GM18951 (cell line): Measurements from ENCODE around the gene NXN.
"Not testable (repeated sequence)": the region's sequence is repeated elsewhere in the genome, so short reads cannot be mapped to it uniquely, and the experiment has no call there.

Experiments used
- POLR2A ChIP-seq: IDR thresholded peaks from 4 replicates; pipeline ENCODE4 v1.6.1; 2011; ENCODE audit warnings: mild to moderate bottlenecking; ENCODE audit not compliant: insufficient read length, insufficient read depth; ENCODE audit errors: extremely low read depth
- in situ Hi-C: fragments of 300-500 bp; cut with MboI; formaldehyde crosslinking; loops from one replicate; pipeline ENCODE4 v1.12.0; 2022; ENCODE audit warnings: low sequenced_read_pairs, mixed read lengths, inconsistent platforms; ENCODE audit not compliant: unreplicated experiment

The NXN gene

DNA sequence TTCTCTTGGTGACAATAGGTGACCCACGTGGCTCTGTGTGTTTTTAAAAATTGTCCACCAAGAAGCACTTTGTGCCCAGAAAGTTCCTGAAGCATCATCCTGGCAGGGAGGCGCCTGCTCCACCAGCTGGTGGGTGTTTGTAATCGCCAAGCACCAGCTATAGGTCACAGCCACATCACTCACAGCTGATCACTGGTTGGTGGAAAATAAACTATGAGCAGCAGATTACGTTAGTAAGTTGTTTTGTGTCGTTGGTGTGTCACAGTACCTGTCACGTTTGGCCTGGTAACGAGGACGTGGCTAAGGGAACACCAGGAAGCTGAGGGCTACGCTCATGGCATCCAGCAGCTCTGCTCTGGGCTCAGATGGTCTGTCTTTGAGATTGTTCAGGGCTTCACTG is 187.3 kb downstream of the NXN start:
- no peak for TF ChIP-seq POLR2A
- in situ Hi-C loops = no loop called here

DNA sequence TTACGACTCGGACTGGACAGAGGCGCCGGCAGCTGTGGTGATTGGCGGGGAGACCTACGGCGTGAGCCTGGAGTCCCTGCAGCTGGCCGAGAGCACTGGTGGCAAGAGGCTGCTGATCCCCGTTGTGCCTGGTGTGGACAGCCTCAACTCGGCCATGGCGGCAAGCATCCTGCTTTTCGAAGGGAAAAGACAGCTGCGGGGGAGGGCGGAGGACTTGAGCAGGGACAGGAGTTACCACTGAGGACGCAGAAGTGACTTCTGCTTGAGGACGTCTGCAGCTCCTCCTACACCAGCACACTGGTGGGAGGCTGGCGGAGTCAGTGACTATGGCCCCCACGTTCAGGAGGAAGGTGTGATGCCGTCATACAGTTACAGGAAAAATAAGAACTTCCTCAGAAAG is 187.7 kb downstream of the NXN start:
- in situ Hi-C loops = no loop called here
- no peak for TF ChIP-seq POLR2A

DNA sequence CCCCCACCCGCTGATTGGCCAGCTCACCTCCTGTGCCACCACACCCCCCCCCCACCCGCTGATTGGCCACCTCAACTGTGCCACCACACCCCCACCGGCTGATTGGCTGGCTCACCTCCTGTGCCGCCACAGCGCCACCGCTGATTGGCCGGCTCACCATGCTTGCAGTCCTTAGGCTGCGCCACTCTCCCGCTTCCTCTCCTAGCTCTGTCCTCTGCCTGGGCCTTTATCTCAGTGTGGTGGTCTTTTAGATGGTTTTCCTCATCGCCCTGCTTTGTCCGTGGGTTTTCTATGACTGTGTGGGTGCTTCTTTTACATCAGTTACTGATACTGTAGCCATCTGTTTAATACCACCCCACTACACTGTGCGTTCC is 188.7 kb downstream of the NXN start:
- in situ Hi-C loops = not testable (repeated sequence)

DNA sequence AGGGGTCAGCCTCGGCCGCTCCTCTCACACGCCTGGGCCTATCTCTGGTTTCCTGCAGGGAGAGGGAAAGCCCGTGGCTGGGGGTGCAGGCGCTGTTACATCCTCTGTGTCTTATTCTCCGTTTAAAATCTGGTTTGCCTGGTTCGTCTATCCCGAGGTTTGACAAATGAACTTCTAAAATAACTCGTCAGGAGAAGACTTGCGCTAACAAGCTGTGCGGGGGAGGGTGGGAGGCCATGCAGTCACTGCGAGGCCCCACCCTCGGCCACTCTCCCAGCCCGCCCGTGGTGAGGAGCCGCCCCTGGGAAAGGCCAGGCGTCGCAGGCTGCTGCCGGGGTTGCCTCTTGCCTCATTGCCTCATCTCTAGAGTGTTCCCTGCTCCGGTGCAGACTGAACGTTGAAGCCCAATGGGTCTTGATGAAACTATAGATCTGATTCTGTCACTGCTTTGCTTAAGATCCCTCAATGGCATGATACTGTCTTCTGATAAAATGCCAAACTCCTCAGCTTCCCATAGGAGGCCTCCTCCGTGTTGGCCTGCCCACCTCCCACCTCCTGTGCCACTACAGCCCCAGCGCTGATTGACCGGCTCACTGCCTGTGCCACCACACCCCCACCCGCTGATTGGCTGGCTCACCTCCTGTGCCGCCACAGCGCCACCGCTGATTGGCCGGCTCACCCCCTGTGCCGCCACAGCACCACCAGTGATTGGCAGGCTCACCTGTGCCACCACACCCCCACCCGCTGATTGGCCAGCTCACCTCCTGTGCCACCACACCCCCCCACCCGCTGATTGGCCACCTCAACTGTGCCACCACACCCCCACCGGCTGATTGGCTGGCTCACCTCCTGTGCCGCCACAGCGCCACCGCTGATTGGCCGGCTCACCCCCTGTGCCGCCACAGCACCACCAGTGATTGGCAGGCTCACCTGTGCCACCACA is 189.4 kb downstream of the NXN start:
- in situ Hi-C loops = loop anchor here (5.0 kb wide), 1 partner anchor 197 kb away; no protein-coding TSS in a partner anchor

DNA sequence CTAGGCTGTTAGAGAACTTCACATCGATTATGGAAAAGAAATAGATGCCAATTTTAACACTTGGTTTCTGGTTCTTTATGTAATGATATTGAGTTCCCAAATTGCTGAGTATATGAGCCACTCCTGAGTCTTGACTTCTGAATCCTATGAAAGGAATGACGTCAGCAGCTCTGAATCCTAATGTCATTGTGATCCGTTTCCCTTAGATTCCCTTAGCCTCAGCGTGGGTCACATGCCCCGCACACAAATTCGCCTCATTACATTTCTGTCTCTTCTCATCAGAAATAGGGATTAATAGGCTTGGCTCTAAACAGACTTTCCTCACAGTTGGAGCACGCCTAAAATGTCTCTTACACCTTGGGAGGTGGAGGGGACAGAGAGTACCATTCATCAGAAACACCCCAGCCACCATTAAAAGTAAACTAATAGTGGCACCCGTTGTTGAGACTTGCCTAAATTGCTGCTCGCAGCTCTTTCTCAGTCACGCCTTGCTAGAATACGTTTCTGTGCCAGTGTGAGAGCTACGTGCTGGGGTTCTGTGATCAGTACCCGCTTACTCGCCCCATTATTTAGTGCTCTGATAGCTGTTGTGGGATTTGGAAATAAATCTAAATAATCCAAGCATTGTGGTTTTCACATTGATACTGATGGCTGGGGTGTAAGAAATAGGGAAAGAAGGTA is 190.3 kb downstream of the NXN start:
- TF ChIP-seq POLR2A = no peak
- in situ Hi-C loops = loop anchor here (5.0 kb wide), 1 partner anchor 198 kb away; no protein-coding TSS in a partner anchor

DNA sequence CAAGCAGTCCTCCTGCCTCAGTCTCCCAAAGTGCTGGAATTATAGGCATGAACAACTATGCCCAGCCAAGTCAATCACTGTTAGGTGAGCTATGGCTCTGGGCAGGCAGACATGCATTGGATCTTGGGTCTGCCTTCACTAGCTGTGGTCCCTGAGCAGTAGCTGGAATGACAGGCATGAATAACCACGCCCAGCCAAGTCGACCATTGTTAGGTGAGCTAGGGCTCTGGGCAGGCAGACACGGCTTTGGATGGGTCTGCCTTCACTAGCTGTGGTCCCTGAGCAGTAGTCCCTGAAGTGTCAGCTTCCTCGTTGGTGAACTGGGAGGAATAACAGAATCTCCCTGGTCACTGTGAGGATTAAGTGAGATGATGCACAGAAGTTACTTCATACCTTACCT is 191.0 kb downstream of the NXN start:
- in situ Hi-C loops = loop anchor here (5.0 kb wide), 1 partner anchor 199 kb away; no protein-coding TSS in a partner anchor
- TF ChIP-seq POLR2A = no peak

DNA sequence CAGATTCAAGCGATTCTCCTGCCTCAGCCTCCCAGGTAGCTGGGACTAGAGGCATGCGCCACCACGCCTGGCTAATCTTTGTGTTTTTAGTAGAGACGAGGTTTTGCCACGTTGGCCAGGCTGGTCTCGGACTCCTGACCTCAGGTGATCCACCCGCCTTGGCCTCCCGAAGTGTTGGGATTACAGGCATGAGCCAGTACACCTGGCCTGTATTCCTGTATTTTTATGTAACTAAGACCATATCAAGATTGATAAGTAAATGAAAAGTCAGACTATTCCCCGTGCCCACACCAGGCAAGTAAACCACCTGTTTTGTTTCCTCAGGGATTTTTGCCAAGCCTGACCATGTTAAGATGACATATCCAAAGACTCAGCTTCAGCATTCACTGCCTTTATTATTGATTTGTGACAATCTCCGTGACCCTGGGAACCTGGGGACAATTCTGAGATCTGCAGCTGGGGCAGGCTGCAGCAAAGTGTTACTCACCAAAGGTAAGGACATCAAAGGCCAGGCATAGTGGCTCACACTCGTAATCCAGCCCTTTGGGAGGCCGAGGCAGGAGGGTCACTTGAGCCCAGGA is 191.8 kb downstream of the NXN start:
- no peak for TF ChIP-seq POLR2A
- in situ Hi-C loops = loop anchor here (5.0 kb wide), 1 partner anchor 200 kb away; no protein-coding TSS in a partner anchor

DNA sequence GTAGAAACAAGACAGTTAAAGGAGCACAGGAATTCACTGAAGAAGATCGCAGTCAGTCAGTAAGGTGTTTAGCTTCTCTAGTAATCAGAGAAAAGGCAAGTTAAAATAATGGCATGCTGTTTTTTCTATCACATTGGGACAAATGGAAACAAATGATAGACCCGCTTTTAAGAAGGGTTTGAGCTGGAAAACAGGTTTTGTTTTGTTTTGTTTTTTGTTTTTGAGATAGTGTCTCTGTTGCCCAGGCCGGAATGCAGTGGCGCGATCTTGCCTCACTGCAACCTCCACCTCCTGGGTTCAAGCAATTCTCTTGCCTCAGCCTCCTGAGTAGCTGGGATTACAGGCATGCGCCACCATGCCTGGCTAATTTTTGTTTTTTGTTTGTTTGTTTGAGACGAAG is 193.7 kb downstream of the NXN start:
- in situ Hi-C loops = loop anchor here (5.0 kb wide), 1 partner anchor 201 kb away; no protein-coding TSS in a partner anchor

DNA sequence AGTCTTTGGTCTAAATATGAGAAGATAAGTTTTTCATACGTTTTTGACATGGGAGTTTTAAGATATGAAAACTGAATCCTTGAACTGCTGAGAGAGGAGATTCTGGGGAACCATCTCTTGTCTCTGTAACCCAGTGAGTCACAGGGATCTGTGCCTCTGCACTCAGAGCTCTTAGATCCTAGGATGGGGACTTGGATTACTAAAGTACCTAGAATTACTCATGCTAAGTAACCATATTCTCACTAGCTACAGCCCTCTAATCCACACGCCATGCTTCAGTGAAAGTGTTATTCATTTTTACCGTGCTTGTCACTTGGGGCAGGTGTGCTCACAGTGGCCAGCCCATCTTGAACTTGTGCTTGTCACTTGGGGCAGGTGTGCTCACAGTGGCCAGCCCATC is 195.4 kb downstream of the NXN start:
- no peak for TF ChIP-seq POLR2A
- in situ Hi-C loops = no loop called here

DNA sequence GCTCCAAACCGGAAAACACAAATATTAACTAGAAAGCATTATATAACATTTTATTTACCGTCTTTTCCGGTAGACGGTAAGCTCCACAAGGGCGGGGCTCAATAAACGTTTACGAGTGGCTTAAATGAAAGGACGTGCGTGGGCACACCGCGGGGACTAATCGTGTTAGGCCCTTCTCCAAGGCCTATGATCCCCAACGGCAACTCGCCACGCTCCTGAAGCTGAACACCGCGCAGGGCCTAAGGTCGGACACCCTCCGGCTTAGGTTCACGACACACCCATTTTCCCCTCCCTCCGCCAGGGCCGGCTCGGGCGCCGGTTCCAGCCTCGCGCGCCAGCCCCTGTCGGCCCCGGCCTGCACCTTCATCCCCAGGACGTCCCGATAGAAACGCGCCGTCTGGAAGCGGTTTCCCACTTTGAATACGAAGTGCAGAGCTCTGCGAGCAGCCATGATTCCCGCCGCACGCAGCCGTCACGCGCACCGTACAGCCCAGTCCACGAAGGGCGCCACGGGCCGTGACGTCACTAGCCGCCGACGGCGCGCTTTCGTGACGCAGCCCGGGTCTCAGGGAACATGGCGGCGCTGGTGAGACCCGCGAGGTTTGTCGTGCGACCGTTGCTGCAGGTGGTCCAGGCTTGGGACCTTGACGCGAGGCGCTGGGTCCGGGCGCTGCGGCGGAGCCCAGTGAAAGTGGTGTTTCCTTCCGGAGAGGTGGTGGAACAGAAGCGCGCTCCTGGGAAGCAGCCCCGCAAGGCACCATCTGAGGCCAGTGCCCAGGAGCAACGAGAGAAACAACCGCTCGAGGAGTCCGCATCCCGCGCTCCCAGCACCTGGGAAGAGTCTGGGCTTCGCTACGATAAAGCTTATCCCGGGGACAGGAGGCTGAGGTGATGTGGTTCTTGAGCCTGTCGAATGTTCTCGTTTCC is 197.5 kb downstream of the NXN start, which contains the start of the genes GLOD4 and MRM3:
Gene GLOD4 (minus strand): TSS at position 476 of the 927 bp plus-strand sequence. CDS start 25 bp downstream, at position 451.
Gene MRM3 (plus strand): TSS at position 549 of the 927 bp plus-strand sequence. CDS start 26 bp downstream, at position 575.
- TF ChIP-seq POLR2A = peak; percentile 91
- in situ Hi-C loops = no loop called here

DNA sequence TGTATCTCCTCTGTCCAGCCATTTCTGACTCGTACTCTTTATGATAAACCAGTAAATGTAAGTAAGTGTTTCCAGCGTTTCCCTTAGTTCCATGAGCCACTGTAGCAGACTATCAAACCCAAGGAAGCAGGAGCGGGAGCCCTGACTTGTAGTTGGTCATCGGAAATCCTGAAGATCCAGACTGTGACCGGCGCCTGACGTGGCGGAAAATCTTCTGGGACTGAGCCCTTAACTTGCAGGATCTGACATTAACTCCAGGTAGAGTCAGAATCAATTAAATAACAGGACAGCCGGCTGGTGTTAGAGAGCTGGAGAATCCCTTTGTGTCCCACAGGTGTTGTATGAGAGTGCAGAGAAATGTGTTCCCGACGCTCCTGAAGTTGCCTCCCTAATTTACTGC is 201.5 kb downstream of the NXN start:
- in situ Hi-C loops = no loop called here
- TF ChIP-seq POLR2A = no peak

DNA sequence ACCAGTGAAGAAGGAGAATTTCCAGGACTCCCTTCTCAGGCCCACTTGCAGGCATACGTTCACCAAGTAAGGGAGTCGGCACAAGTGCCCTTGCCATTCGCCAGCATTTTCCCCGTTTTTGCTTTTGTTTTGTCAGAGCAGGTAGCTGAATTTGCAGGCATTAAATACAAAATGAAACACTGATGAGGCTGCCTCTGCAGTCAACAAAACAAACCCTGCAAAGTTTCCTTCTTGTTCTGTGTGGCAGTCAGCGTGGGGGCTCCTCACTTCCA is 205.3 kb downstream of the NXN start:
- TF ChIP-seq POLR2A = no peak
- in situ Hi-C loops = no loop called here

DNA sequence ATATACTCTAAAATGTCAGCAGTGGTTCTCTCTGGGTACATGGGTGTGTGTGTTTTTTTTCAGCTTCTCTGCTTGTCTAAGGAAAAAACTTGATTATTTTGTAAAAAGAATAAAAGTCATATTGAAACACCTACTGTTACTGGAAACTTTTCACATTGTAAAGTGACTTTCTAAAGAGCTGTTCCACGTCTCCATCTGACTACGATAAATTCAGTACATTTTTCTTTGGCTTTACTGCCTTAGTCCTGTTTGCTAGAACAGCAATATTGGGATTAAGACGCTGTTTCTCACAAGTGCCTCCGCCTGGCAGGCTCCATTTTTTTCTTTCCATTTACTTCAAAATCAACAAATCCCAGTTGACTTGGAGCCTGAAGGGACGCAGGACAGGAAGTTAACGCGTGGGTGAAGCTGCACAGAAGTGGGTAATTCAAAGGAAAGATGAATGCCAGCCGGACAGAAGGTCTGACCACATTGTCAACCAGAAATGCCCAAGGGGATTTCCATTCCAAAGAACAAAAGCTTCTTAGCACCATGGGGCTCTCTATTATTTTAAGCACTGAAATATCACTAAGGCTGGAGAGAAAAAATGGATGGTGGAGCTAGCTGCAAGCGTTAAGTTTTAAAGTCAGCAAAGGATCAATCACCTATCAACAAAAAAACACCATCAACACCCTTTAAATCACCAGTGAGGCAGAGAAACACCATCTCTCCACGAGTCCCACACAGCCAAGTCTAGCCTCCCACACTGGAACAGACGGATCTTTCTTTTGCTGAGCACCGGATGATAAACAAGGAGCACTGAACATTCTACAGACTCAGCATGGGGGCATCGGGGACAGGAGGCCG is 205.9 kb downstream of the NXN start:
- in situ Hi-C loops = no loop called here
- no peak for TF ChIP-seq POLR2A
